WTC11 (cell line): ENCODE results near the gene CACNA1D. TPM values are rescaled to one million over a fixed set of nuclear protein-coding genes. Genes with fewer than 3 reads are reported as not detected.

Experiments used
- ATAC-seq: fragments of 200-7000 bp; cut with Tn5 transposase; 2 replicates; pipeline ENCODE4 v1.10.0; 2021; ENCODE audit warnings: mild to moderate bottlenecking, moderate library complexity
- CTCF ChIA-PET: fragments of 300-600 bp; sonication (Branson Sonifier 250); formaldehyde crosslinking; loops from one replicate; lab custom pipeline; 2021; ENCODE audit warnings: antibody characterized with exemption; lab: Charles Lee
- POLR2A ChIA-PET: fragments of 350-600 bp; sonication (Branson Sonifier 250); formaldehyde crosslinking; loops from one replicate; lab custom pipeline; 2021; ENCODE audit warnings: antibody characterized with exemption; lab: Charles Lee
- DNase-seq: peaks from one replicate; pipeline ENCODE4 v3.0.0; 2021; ENCODE audit warnings: low spot score
- H3K27ac Mint-ChIP-seq: 2 replicates; pipeline ENCODE4 v1.8.0; 2021; ENCODE audit warnings: mixed read lengths
- H3K27me3 Mint-ChIP-seq: 2 replicates; pipeline ENCODE4 v1.8.0; 2021; ENCODE audit warnings: low read depth, mild to moderate bottlenecking, moderate library complexity, mixed read lengths
- H3K36me3 Mint-ChIP-seq: 2 replicates; pipeline ENCODE4 v1.8.0; 2021; ENCODE audit warnings: mixed read lengths
- H3K4me1 Mint-ChIP-seq: 2 replicates; pipeline ENCODE4 v1.8.0; 2022; ENCODE audit warnings: mixed read lengths
- H3K4me3 Mint-ChIP-seq: 2 replicates; pipeline ENCODE4 v1.8.0; 2021; ENCODE audit warnings: mild to moderate bottlenecking, moderate library complexity, mixed read lengths
- H3K9me3 Mint-ChIP-seq: 2 replicates; pipeline ENCODE4 v1.8.0; 2021; ENCODE audit warnings: mixed read lengths
- CBFB ChIP-seq: sonication (generic); formaldehyde crosslinking; IDR thresholded peaks from 2 replicates; pipeline ENCODE4 v1.8.1; 2022; ENCODE audit warnings: mild to moderate bottlenecking, low read depth, missing genetic modification reagents
- CREM ChIP-seq: sonication (generic); formaldehyde crosslinking; IDR thresholded peaks from 2 replicates; pipeline ENCODE4 v1.8.1; 2022; ENCODE audit warnings: mild to moderate bottlenecking, missing genetic modification reagents, moderate library complexity
- FOXK1 ChIP-seq: sonication (generic); formaldehyde crosslinking; IDR thresholded peaks from 2 replicates; pipeline ENCODE4 v1.8.0; 2022; ENCODE audit warnings: mild to moderate bottlenecking, moderate library complexity, missing genetic modification reagents
- JAZF1 ChIP-seq: fragments of 250-450 bp; sonication (Bioruptor Pico); IDR thresholded peaks from 2 replicates; pipeline ENCODE4 v1.9.0; 2021; ENCODE audit warnings: moderate library complexity, mild to moderate bottlenecking, inconsistent platforms
- KAT7 ChIP-seq: sonication (generic); formaldehyde crosslinking; IDR thresholded peaks from 2 replicates; pipeline ENCODE4 v1.8.1; 2023; ENCODE audit warnings: missing genetic modification reagents, mild to moderate bottlenecking, borderline replicate concordance
- SMAD3 ChIP-seq: sonication (generic); formaldehyde crosslinking; IDR thresholded peaks from 2 replicates; pipeline ENCODE4 v1.8.0; 2022; ENCODE audit warnings: missing genetic modification reagents, mild to moderate bottlenecking, borderline replicate concordance
- SMAD4 ChIP-seq: sonication (generic); formaldehyde crosslinking; IDR thresholded peaks from 2 replicates; pipeline ENCODE4 v1.8.0; 2022; ENCODE audit warnings: mild to moderate bottlenecking, missing genetic modification reagents
- TCF7 ChIP-seq: sonication (generic); formaldehyde crosslinking; IDR thresholded peaks from 2 replicates; pipeline ENCODE4 v1.8.0; 2022; ENCODE audit warnings: mild to moderate bottlenecking, low read depth, missing genetic modification reagents, moderate library complexity
- ZNF317 ChIP-seq: sonication (generic); formaldehyde crosslinking; IDR thresholded peaks from 2 replicates; pipeline ENCODE4 v1.8.1; 2023; ENCODE audit warnings: low read depth, mild to moderate bottlenecking, moderate library complexity, missing genetic modification reagents, borderline replicate concordance
- ZNF396 ChIP-seq: fragments of 250-450 bp; sonication (Bioruptor Pico); IDR thresholded peaks from 2 replicates; pipeline ENCODE4 v1.8.0; 2021; ENCODE audit warnings: mild to moderate bottlenecking, moderate library complexity, borderline replicate concordance
- total RNA-seq: library from RNA; stranded (reverse); gene quantifications from 3 replicates; pipeline ENCODE4 v1.2.3, GENCODE V29; 2021
- TF ChIP-seq, protein P1 (sequence below): sonication (generic); formaldehyde crosslinking; IDR thresholded peaks from 2 replicates; pipeline ENCODE4 v1.8.1; 2023; ENCODE audit warnings: mild to moderate bottlenecking, missing genetic modification reagents, moderate library complexity
- TF ChIP-seq, protein P2 (sequence below): fragments of 200-600 bp; IDR thresholded peaks from 2 replicates; pipeline ENCODE4 v1.8.0; 2022; ENCODE audit warnings: antibody characterized with exemption
- TF ChIP-seq, protein P3 (sequence below): sonication (generic); formaldehyde crosslinking; IDR thresholded peaks from 2 replicates; pipeline ENCODE4 v1.8.0; 2022; ENCODE audit warnings: mild to moderate bottlenecking, missing genetic modification reagents
- TF ChIP-seq, protein P4 (sequence below): fragments of 250-450 bp; sonication (Bioruptor Pico); IDR thresholded peaks from 2 replicates; pipeline ENCODE4 v1.9.0; 2021; ENCODE audit warnings: mild to moderate bottlenecking
- TF ChIP-seq, protein P5 (sequence below): sonication (generic); formaldehyde crosslinking; IDR thresholded peaks from 2 replicates; pipeline ENCODE4 v1.8.1; 2023; ENCODE audit warnings: mild to moderate bottlenecking, missing genetic modification reagents, moderate library complexity
- TF ChIP-seq, protein P6 (sequence below): sonication (generic); formaldehyde crosslinking; conservative IDR thresholded peaks from 2 replicates; pipeline ENCODE4 v1.8.1; 2022; ENCODE audit warnings: mild to moderate bottlenecking, missing genetic modification reagents
- TF ChIP-seq, protein P7 (sequence below): sonication (generic); formaldehyde crosslinking; IDR thresholded peaks from 2 replicates; pipeline ENCODE4 v1.8.0; 2022; ENCODE audit warnings: mild to moderate bottlenecking, missing genetic modification reagents
- TF ChIP-seq, protein P8 (sequence below): sonication (generic); formaldehyde crosslinking; IDR thresholded peaks from 2 replicates; pipeline ENCODE4 v1.8.1; 2023; ENCODE audit warnings: mild to moderate bottlenecking, missing genetic modification reagents
- TF ChIP-seq, protein P9 (sequence below): sonication (generic); formaldehyde crosslinking; IDR thresholded peaks from 2 replicates; pipeline ENCODE4 v1.8.0; 2023; ENCODE audit warnings: mild to moderate bottlenecking, missing genetic modification reagents
- TF ChIP-seq, protein P10 (sequence below): fragments of 250-450 bp; sonication (Bioruptor Pico); IDR thresholded peaks from 2 replicates; pipeline ENCODE4 v1.9.0; 2021; ENCODE audit warnings: moderate library complexity, mild to moderate bottlenecking, inconsistent platforms, borderline replicate concordance

The CACNA1D gene
- total RNA-seq, 1 experiment from 2014 or later, result 2.3 TPM

DNA sequence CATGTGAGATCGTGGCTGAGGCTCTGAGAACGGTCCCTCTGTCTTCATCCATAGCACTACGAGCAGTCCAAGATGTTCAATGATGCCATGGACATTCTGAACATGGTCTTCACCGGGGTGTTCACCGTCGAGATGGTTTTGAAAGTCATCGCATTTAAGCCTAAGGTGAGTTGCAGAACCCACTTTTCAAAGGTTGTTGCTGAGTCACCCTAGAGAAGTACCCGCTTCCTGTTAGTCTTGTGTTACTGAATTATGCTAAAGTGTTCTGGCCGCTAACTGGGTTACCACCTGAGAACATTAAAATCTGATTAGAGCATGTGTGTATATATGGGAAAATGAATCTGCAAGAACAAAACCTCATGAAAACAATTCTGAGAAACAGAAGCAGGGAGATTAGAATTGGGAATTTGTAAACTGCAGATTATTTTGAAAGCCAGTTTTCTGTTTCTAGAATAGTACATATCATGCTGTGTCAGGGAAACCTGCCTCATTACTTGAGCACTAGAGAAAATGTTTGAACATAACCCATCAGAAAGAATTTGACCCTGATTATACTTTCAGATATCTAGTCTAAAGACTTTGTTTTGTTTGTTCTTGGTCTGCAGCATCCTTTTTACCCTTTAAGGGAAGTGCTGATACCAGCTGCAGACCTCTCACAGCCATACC lies 259.2 kb downstream of the CACNA1D start:
- no peaks in the 10 kb centered on the region for H3K36me3 Mint-ChIP-seq
- TF ChIP-seq, protein P1, sequence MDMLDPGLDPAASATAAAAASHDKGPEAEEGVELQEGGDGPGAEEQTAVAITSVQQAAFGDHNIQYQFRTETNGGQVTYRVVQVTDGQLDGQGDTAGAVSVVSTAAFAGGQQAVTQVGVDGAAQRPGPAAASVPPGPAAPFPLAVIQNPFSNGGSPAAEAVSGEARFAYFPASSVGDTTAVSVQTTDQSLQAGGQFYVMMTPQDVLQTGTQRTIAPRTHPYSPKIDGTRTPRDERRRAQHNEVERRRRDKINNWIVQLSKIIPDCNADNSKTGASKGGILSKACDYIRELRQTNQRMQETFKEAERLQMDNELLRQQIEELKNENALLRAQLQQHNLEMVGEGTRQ, result no peak
- TF ChIP-seq, protein P2, sequence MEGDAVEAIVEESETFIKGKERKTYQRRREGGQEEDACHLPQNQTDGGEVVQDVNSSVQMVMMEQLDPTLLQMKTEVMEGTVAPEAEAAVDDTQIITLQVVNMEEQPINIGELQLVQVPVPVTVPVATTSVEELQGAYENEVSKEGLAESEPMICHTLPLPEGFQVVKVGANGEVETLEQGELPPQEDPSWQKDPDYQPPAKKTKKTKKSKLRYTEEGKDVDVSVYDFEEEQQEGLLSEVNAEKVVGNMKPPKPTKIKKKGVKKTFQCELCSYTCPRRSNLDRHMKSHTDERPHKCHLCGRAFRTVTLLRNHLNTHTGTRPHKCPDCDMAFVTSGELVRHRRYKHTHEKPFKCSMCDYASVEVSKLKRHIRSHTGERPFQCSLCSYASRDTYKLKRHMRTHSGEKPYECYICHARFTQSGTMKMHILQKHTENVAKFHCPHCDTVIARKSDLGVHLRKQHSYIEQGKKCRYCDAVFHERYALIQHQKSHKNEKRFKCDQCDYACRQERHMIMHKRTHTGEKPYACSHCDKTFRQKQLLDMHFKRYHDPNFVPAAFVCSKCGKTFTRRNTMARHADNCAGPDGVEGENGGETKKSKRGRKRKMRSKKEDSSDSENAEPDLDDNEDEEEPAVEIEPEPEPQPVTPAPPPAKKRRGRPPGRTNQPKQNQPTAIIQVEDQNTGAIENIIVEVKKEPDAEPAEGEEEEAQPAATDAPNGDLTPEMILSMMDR, result no peak
- no peak for TF ChIP-seq ZNF396
- TF ChIP-seq SMAD3, result no peak
- TF ChIP-seq CREM (CRISPR knock-in tag), result no peak
- no peak for TF ChIP-seq TCF7
- TF ChIP-seq, protein P3, sequence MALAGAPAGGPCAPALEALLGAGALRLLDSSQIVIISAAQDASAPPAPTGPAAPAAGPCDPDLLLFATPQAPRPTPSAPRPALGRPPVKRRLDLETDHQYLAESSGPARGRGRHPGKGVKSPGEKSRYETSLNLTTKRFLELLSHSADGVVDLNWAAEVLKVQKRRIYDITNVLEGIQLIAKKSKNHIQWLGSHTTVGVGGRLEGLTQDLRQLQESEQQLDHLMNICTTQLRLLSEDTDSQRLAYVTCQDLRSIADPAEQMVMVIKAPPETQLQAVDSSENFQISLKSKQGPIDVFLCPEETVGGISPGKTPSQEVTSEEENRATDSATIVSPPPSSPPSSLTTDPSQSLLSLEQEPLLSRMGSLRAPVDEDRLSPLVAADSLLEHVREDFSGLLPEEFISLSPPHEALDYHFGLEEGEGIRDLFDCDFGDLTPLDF (CRISPR knock-in tag), result no peak
- TF ChIP-seq, protein P4, sequence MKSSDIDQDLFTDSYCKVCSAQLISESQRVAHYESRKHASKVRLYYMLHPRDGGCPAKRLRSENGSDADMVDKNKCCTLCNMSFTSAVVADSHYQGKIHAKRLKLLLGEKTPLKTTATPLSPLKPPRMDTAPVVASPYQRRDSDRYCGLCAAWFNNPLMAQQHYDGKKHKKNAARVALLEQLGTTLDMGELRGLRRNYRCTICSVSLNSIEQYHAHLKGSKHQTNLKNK (CRISPR knock-in tag), result no peak
- TF ChIP-seq FOXK1 (CRISPR knock-in tag), result no peak
- no peak for TF ChIP-seq JAZF1 (CRISPR knock-in tag)
- TF ChIP-seq, protein P5, sequence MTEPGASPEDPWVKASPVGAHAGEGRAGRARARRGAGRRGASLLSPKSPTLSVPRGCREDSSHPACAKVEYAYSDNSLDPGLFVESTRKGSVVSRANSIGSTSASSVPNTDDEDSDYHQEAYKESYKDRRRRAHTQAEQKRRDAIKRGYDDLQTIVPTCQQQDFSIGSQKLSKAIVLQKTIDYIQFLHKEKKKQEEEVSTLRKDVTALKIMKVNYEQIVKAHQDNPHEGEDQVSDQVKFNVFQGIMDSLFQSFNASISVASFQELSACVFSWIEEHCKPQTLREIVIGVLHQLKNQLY (CRISPR knock-in tag), result no peak
- no peak for TF ChIP-seq SMAD4 (CRISPR knock-in tag)
- no peak for TF ChIP-seq CBFB
- TF ChIP-seq, protein P6, sequence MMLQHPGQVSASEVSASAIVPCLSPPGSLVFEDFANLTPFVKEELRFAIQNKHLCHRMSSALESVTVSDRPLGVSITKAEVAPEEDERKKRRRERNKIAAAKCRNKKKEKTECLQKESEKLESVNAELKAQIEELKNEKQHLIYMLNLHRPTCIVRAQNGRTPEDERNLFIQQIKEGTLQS, result no peak
- TF ChIP-seq, protein P7, sequence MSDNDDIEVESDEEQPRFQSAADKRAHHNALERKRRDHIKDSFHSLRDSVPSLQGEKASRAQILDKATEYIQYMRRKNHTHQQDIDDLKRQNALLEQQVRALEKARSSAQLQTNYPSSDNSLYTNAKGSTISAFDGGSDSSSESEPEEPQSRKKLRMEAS (CRISPR knock-in tag), result no peak
- TF ChIP-seq, protein P8, sequence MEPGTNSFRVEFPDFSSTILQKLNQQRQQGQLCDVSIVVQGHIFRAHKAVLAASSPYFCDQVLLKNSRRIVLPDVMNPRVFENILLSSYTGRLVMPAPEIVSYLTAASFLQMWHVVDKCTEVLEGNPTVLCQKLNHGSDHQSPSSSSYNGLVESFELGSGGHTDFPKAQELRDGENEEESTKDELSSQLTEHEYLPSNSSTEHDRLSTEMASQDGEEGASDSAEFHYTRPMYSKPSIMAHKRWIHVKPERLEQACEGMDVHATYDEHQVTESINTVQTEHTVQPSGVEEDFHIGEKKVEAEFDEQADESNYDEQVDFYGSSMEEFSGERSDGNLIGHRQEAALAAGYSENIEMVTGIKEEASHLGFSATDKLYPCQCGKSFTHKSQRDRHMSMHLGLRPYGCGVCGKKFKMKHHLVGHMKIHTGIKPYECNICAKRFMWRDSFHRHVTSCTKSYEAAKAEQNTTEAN (CRISPR knock-in tag), result no peak
- TF ChIP-seq, protein P9, sequence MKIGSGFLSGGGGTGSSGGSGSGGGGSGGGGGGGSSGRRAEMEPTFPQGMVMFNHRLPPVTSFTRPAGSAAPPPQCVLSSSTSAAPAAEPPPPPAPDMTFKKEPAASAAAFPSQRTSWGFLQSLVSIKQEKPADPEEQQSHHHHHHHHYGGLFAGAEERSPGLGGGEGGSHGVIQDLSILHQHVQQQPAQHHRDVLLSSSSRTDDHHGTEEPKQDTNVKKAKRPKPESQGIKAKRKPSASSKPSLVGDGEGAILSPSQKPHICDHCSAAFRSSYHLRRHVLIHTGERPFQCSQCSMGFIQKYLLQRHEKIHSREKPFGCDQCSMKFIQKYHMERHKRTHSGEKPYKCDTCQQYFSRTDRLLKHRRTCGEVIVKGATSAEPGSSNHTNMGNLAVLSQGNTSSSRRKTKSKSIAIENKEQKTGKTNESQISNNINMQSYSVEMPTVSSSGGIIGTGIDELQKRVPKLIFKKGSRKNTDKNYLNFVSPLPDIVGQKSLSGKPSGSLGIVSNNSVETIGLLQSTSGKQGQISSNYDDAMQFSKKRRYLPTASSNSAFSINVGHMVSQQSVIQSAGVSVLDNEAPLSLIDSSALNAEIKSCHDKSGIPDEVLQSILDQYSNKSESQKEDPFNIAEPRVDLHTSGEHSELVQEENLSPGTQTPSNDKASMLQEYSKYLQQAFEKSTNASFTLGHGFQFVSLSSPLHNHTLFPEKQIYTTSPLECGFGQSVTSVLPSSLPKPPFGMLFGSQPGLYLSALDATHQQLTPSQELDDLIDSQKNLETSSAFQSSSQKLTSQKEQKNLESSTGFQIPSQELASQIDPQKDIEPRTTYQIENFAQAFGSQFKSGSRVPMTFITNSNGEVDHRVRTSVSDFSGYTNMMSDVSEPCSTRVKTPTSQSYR (CRISPR knock-in tag), result no peak
- no peak for TF ChIP-seq ZNF317 (CRISPR knock-in tag)
- TF ChIP-seq, protein P10, sequence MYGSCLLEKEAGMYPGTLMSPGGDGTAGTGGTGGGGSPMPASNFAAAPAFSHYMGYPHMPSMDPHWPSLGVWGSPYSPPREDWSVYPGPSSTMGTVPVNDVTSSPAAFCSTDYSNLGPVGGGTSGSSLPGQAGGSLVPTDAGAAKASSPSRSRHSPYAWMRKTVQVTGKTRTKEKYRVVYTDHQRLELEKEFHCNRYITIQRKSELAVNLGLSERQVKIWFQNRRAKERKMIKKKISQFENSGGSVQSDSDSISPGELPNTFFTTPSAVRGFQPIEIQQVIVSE (CRISPR knock-in tag), result no peak
- TF ChIP-seq KAT7 (CRISPR knock-in tag), result no peak
- H3K27me3 Mint-ChIP-seq, result peaks cover 4% of the 10 kb centered on the region
- peaks cover 35% of the 10 kb centered on the region for H3K4me1 Mint-ChIP-seq
- ATAC-seq (no peak), DNase-seq (no peak)
- no peaks in the 10 kb centered on the region for H3K9me3 Mint-ChIP-seq
- ChIA-PET POLR2A (no interaction called here), CTCF (no interaction called here)
- no peak overlapping the region for H3K27ac Mint-ChIP-seq
- no peak overlapping the region for H3K4me3 Mint-ChIP-seq
